ENCODE data around the gene MAP1LC3B. TPM values are rescaled to one million over a fixed set of nuclear protein-coding genes. Genes with fewer than 3 reads are reported as not detected.

MAP1LC3B gene
- total and polyA plus RNA-seq, 2 experiments from 2014 or later: 43.9 to 226 TPM

DNA sequence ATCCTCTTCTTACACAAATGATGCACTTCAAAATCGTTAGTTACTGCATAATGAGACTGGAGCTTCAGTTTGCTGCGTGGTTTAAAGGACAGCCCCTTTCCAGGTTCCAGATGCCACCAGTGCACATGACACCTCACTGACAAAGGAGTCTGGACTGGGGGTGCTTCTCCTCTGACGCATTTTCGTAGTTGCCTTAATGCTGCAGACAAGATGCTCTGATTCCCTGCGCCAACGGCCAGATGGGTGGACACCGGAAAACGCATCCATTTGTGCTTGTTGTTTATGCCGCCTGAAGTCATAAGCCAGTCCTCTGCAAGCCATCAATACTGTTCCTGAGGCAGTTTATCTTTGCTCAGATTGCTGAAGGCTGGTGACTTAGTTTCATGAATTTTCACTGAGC lies 24.6 kb upstream of the MAP1LC3B start:
- H3K4me1 ChIP-seq (ENCODE audit: insufficient read depth): no peaks in the 10 kb centered on the region
- H3K9ac ChIP-seq: no peak overlapping the region
- in situ Hi-C loops (cut with MboI): no loop called here
- DNase-seq: no peak
- TF ChIP-seq EZH2 (IDR thresholded peaks at IDR 0.05; ENCODE audit: insufficient read depth, poor library complexity, severe bottlenecking): no peak
- no peak for TF ChIP-seq EZH2phosphoT487 (IDR thresholded peaks at IDR 0.05; ENCODE audit: insufficient read depth, low read depth)
- H3K4me3 ChIP-seq: no peak overlapping the region
- H3F3A ChIP-seq (ENCODE audit: insufficient read depth): no peaks in the 10 kb centered on the region
- no peaks in the 10 kb centered on the region for H4K20me1 ChIP-seq (ENCODE audit: insufficient read depth)
- H3K9me2 ChIP-seq (ENCODE audit: insufficient read depth): no peaks in the 10 kb centered on the region
- no peak overlapping the region for H3K4me2 ChIP-seq (ENCODE audit: unreplicated experiment)
- no peaks in the 10 kb centered on the region for H3K9me3 ChIP-seq (ENCODE audit: low read depth)
- 89 to 92% methylated on average over 9 of the region's 9 CpGs for WGBS, 2 experiments (ENCODE audit: low coverage in 1 of 2, low lambda C conversion rate in 2 of 2, missing lambda C conversion rate in 2 of 2)
- H2AFZ ChIP-seq: no peak overlapping the region
- H3K27ac ChIP-seq: no peak overlapping the region
- H3K36me3 ChIP-seq (ENCODE audit: low read depth): no peaks in the 10 kb centered on the region; the same call in 1 of the 2 replicates
- H3K27me3 ChIP-seq (replicated peaks; ENCODE audit: insufficient read depth): no peaks in the 10 kb centered on the region
- peaks cover 100% of the 10 kb centered on the region for H3K79me2 ChIP-seq (ENCODE audit: insufficient read depth)

DNA sequence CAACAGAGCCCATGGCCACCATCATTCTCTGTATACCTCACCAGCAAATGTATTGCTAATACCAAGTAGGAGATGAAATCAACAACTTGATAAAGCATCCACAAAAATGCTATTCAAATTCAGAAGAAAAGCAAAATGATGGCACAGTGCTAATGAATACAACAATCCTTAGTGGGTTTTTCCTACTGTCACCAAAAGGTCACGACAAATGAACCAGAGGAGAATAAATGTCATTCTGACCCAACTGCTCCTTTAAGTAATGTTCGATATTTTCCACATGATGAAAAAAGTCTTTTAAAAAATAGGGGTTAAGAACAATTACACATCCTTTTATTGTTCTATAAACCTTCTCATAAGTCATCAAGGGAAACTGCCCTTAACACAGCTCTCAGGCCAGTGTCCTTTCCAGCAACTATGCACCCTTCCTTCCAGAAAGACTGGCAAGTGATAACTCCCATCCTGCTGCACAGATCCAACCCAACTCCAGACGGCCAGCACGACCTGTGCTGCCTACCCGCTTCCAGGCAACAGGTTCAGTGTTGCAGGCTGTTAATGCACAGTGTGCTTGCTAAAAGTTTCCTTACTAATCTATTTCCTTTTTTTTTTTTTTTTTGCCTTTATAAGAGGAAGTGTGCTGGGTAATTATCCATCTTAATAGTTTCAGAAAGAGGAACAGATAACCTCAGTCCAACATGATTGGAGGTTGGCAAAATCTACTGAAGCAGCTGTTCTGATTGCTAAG lies 23.9 kb upstream of the MAP1LC3B start:
- Histone ChIP-seq H3K27ac (no peak overlapping the region), H3K4me1 (ENCODE audit: insufficient read depth) (no peaks in the 10 kb centered on the region)

DNA sequence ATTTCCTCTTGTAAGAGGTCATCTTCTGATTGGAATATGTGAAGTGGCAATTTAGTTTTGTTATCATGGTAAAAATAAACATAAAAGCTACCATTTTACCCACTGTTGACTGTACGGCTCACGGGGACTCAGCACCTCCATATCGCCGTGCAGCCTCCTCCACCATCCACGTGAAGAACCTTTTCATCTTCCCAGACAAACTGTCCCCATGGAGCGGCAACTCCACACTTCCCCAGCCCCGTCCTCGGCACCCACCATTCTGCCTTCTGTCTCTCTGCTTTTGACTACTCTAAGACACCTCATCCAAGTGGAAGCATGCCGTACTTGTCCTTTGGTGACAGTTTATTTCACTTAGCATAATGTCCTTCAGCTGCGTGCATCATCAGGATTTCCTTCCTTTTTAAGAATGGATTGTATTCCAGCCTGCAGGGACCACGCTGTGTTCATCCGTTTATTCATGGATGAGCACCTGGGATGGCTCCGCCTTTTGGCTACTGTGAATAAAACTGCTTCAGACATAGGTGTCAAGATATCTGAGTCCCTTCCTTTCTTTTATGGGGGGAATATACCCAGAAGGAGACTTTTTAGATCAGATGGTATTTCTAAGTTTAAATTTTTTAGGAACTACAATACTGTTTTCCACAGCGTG lies 22.9 kb upstream of the MAP1LC3B start:
- H3F3A ChIP-seq (ENCODE audit: insufficient read depth): no peaks in the 10 kb centered on the region
- DNase-seq: no peak
- no peaks in the 10 kb centered on the region for H3K27me3 ChIP-seq (replicated peaks; ENCODE audit: insufficient read depth)
- in situ Hi-C loops (cut with MboI): no loop called here
- TF ChIP-seq EZH2phosphoT487 (IDR thresholded peaks at IDR 0.05; ENCODE audit: insufficient read depth, low read depth) (no peak), EZH2 (IDR thresholded peaks at IDR 0.05; ENCODE audit: insufficient read depth, poor library complexity, severe bottlenecking) (no peak)
- H2AFZ ChIP-seq: no peak overlapping the region
- no peak overlapping the region for H3K4me3 ChIP-seq
- no peaks in the 10 kb centered on the region; the same call in 1 of the 2 replicates for H3K36me3 ChIP-seq (ENCODE audit: low read depth)
- peaks cover 100% of the 10 kb centered on the region for H3K79me2 ChIP-seq (ENCODE audit: insufficient read depth)
- H3K9me3 ChIP-seq (ENCODE audit: low read depth): no peaks in the 10 kb centered on the region
- no peaks in the 10 kb centered on the region for H4K20me1 ChIP-seq (ENCODE audit: insufficient read depth)
- no peaks in the 10 kb centered on the region for H3K4me1 ChIP-seq (ENCODE audit: insufficient read depth)
- no peak overlapping the region for H3K4me2 ChIP-seq (ENCODE audit: unreplicated experiment)
- no peak overlapping the region for H3K9ac ChIP-seq
- WGBS, 2 experiments (ENCODE audit: low coverage in 1 of 2, low lambda C conversion rate in 2 of 2, missing lambda C conversion rate in 2 of 2): 94 to 96% methylated on average over 14 of the region's 14 CpGs
- no peaks in the 10 kb centered on the region for H3K9me2 ChIP-seq (ENCODE audit: insufficient read depth)
- no peak overlapping the region for H3K27ac ChIP-seq

More for the DNA sequence above, 23.9 kb upstream of the MAP1LC3B start:
- Histone ChIP-seq H3K36me3 (ENCODE audit: low read depth) (no peaks in the 10 kb centered on the region; the same call in 1 of the 2 replicates), H3K4me3 (no peak overlapping the region), H2AFZ (no peak overlapping the region), H3K9me2 (ENCODE audit: insufficient read depth) (no peaks in the 10 kb centered on the region), H3K27me3 (replicated peaks; ENCODE audit: insufficient read depth) (no peaks in the 10 kb centered on the region), H3K79me2 (ENCODE audit: insufficient read depth) (peaks cover 100% of the 10 kb centered on the region), H3K9ac (no peak overlapping the region), H4K20me1 (ENCODE audit: insufficient read depth) (no peaks in the 10 kb centered on the region), H3K9me3 (ENCODE audit: low read depth) (no peaks in the 10 kb centered on the region), H3K4me2 (ENCODE audit: unreplicated experiment) (no peak overlapping the region), H3F3A (ENCODE audit: insufficient read depth) (no peaks in the 10 kb centered on the region)
- 72 to 78% methylated on average over 5 of the region's 5 CpGs for WGBS, 2 experiments (ENCODE audit: low coverage in 1 of 2, low lambda C conversion rate in 2 of 2, missing lambda C conversion rate in 2 of 2)
- in situ Hi-C loops (cut with MboI): no loop called here
- TF ChIP-seq EZH2phosphoT487 (IDR thresholded peaks at IDR 0.05; ENCODE audit: insufficient read depth, low read depth): no peak
- TF ChIP-seq EZH2 (IDR thresholded peaks at IDR 0.05; ENCODE audit: insufficient read depth, poor library complexity, severe bottlenecking): no peak
- no peak for DNase-seq

DNA sequence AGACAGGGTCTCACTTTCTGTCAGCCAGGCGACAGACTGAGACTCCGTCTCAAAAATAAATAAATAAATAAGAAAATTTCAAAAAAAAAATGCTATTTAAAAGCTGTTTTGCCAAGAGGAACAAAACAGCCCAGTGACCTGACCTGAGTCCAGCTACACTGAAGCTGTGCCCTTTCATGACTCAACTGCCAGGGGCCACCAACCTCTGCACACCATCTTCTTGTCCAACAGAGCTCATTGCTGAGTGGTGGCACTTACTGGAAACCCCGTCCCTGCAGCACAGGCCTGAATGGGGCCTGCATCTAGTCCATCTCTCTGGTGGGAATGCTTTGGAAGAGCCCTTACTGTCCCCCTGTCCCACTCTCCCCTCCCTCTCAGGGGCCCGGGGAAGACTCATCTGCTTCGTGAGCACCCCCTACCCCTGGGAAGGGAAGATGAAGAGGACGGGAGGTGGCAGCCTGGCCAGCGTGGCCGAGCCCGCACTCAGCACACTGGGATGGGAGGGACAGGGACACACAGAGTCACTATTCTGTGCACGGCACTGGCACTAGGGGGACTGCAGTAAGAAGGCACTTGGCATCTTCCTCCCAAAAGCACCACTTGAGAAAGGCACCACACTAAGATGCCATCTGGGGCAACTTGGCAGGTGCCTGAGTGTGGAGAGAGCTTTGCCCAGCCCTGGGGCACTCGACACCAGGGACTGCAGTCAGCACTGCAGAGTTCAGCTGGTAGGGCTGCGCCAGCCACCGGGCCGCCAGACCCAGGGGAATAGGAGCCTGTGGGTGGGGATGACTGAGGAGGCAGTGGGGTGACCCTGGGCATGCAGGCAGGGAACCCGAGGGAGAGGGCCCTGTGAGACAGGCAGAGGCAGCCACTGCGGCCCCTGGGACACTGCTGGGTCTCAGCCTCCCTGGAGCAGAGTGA lies 22.1 kb upstream of the MAP1LC3B start:
- WGBS, 2 experiments (ENCODE audit: low coverage in 1 of 2, low lambda C conversion rate in 2 of 2, missing lambda C conversion rate in 2 of 2): 95 to 96% methylated on average over 16 of the region's 16 CpGs
- in situ Hi-C loops (cut with MboI): no loop called here
- H3K9ac ChIP-seq: no peak overlapping the region
- H3K9me2 ChIP-seq (ENCODE audit: insufficient read depth): no peaks in the 10 kb centered on the region
- H3K4me3 ChIP-seq: no peak overlapping the region
- H3K4me2 ChIP-seq (ENCODE audit: unreplicated experiment): no peak overlapping the region
- no peaks in the 10 kb centered on the region for H4K20me1 ChIP-seq (ENCODE audit: insufficient read depth)
- no peaks in the 10 kb centered on the region; the same call in 1 of the 2 replicates for H3K36me3 ChIP-seq (ENCODE audit: low read depth)
- no peak for DNase-seq
- H2AFZ ChIP-seq: no peak overlapping the region
- TF ChIP-seq EZH2phosphoT487 (IDR thresholded peaks at IDR 0.05; ENCODE audit: insufficient read depth, low read depth): no peak
- no peak for TF ChIP-seq EZH2 (IDR thresholded peaks at IDR 0.05; ENCODE audit: insufficient read depth, poor library complexity, severe bottlenecking)
- H3K4me1 ChIP-seq (ENCODE audit: insufficient read depth): 0 out of 2 replicates have a peak, but pooled peaks cover 1% of the 10 kb centered on the region
- no peaks in the 10 kb centered on the region for H3K9me3 ChIP-seq (ENCODE audit: low read depth)
- H3K27me3 ChIP-seq (replicated peaks; ENCODE audit: insufficient read depth): no peaks in the 10 kb centered on the region
- H3K27ac ChIP-seq: no peak overlapping the region
- H3F3A ChIP-seq (ENCODE audit: insufficient read depth): no peaks in the 10 kb centered on the region
- H3K79me2 ChIP-seq (ENCODE audit: insufficient read depth): peaks cover 100% of the 10 kb centered on the region

Measured in GM23248 (cell line).